Breast epithelium (tissue), 4 donors: Measurements from ENCODE around the gene MACC1. TPM values are rescaled to one million over a fixed set of nuclear protein-coding genes. Genes with fewer than 3 reads are reported as not detected.
A peak's percentile ranks its signal among the peaks of the same experiment; 100 is the strongest.

ENCODE experiments used
- DNase-seq, 2 donors: peaks; one replicate each; pipeline ENCODE4 v3.0.0-alpha.2; 2019; ENCODE audit warnings: low spot score in 2 of 2
- H3K27ac ChIP-seq, 2 donors: fragments of 200-600 bp; sonication (generic) in 1 of 2; one replicate each; pipeline ENCODE4 v1.5.1; 2016 to 2019; ENCODE audit warnings: mild to moderate bottlenecking in 1 of 2
- H3K27me3 ChIP-seq, 2 donors: fragments of 200-600 bp; sonication (generic) in 1 of 2; one replicate each; pipeline versions ENCODE4 v1.5.1 to v1.6.0; 2017 to 2019; ENCODE audit warnings: control low read depth in 1 of 2, mild to moderate bottlenecking in 1 of 2
- H3K36me3 ChIP-seq: fragments of 200-600 bp; one replicate; pipeline ENCODE4 v1.5.1; 2019
- H3K4me1 ChIP-seq, 2 donors: fragments of 200-600 bp; sonication (generic); one replicate each; pipeline ENCODE4 v1.5.1; 2016 to 2019; ENCODE audit warnings: control low read depth in 1 of 2
- H3K4me3 ChIP-seq, 3 donors: fragments of 200-600 bp; sonication (generic); 1 replicate in 2 of 3; 2 replicates in 1 of 3; pipeline ENCODE4 v1.5.1; 2016 to 2019; ENCODE audit warnings: mild to moderate bottlenecking in 3 of 3, moderate library complexity in 2 of 3
- H3K9me3 ChIP-seq, 2 donors: fragments of 200-600 bp; sonication (generic) in 1 of 2; one replicate each; pipeline ENCODE4 v1.5.1; 2016 to 2019; ENCODE audit warnings: control low read depth in 1 of 2
- POLR2A ChIP-seq: fragments of 450-650 bp; IDR thresholded peaks from one replicate; pipeline ENCODE4 v1.6.1; 2016; ENCODE audit warnings: antibody characterized with exemption, mild to moderate bottlenecking, moderate library complexity
- POLR2AphosphoS5 ChIP-seq, 3 donors: sonication (generic); formaldehyde crosslinking; IDR thresholded peaks; one replicate each; pipeline ENCODE4 v1.6.1; 2017; ENCODE audit warnings: antibody characterized with exemption in 3 of 3
- intact Hi-C: fragments of 100-400 bp; cut with DNase I; formaldehyde crosslinking; loops from one replicate; pipeline ENCODE4 v1.15.1; 2023; ENCODE audit warnings: low total_unique reads
- total RNA-seq, 3 donors: library from RNA; depleted of rRNA; stranded (reverse); fragments of >200 nt; gene quantifications; one replicate each; pipeline ENCODE4 v1.1.0, GENCODE V29; 2016
- TF ChIP-seq, protein P1 (sequence below), 3 donors: fragments of 450-650 bp; IDR thresholded peaks; one replicate each; pipeline ENCODE4 v1.5.1; 2016 to 2017; ENCODE audit warnings: antibody characterized with exemption in 3 of 3, mild to moderate bottlenecking in 3 of 3, moderate library complexity in 3 of 3

MACC1 gene
- total RNA-seq, 3 donors from 2014 or later, result 0.32 to 39.4 (median 19.3) TPM

DNA sequence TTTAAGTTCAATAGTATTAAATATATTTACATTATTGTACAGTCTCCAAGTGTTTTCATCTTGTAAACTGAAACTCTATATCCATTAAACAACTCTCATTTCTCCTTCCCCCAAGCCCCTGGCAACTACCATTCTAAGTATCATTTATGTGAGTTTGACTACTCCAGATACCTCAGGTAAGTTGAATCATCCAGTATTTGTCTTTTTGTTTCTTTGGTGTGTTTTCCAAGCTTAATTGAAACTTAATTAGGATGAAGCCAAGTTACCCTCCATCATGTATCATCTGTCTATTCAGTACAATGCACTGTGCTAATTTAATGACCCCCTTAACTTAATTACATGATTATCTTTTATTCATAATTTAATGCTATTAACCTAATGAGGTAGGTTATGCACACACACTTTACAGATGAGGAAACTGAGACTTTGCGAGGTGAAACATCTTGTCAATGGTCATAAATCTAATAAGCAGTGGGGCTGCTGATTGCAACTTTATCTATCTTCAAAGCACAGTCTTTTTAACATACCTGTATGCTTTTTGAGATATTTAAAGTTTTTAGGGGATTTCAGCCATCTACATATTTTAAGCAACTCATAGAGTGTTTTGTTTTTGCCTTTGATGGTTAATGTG lies 663 bp downstream of the MACC1 start:
- Histone ChIP-seq H3K9me3 (no peaks in the 10 kb centered on the region), H3K36me3 (no peaks in the 10 kb centered on the region), H3K4me1 (no peaks in the 10 kb centered on the region), H3K27me3 (no peaks in the 10 kb centered on the region), H3K27ac (peak overlapping the region; percentile 27 to 82), H3K4me3 (peak overlapping the region in 2 of 3 donors; percentile 39 to 47)
- TF ChIP-seq POLR2AphosphoS5 (IDR thresholded peaks at IDR 0.05) (no peak), POLR2A (no peak)
- TF ChIP-seq, protein P1, sequence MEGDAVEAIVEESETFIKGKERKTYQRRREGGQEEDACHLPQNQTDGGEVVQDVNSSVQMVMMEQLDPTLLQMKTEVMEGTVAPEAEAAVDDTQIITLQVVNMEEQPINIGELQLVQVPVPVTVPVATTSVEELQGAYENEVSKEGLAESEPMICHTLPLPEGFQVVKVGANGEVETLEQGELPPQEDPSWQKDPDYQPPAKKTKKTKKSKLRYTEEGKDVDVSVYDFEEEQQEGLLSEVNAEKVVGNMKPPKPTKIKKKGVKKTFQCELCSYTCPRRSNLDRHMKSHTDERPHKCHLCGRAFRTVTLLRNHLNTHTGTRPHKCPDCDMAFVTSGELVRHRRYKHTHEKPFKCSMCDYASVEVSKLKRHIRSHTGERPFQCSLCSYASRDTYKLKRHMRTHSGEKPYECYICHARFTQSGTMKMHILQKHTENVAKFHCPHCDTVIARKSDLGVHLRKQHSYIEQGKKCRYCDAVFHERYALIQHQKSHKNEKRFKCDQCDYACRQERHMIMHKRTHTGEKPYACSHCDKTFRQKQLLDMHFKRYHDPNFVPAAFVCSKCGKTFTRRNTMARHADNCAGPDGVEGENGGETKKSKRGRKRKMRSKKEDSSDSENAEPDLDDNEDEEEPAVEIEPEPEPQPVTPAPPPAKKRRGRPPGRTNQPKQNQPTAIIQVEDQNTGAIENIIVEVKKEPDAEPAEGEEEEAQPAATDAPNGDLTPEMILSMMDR (IDR thresholded peaks at IDR 0.05), result no peak
- DNase-seq, result no peak
- intact Hi-C loops, result no loop called here

DNA sequence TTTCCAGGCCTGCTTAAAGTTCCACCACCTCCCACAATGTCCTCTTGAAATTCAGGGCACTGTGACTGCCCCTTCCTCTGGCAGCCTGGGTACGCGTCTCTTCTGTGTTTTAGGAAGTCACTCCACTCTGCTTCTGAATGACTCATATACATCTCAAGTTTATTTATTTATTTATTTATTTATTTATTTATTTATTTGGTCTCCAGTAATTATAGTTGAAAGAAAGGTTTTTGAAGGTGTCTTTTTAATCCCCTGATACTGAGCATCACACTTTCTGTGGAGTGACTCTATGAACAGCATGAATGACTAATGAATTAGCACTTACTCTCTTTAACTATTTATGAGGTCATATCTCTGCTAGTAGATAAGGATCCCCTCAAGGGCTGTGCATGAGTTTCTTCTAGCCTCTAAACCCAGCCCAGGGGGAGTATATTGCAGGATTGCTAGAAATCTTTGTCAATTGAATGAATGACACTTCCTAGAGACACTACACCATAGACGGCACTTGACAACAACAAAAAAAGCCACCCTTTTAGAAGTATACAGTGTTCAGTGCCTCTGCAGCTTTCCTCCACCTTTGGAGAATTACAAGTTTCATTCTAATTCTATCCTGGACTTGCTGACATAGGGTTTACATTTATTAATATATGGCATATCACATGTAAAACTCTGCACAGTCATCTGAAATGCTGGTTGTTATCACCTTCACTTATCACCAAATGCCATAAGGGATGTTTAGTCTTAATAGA lies 2.1 kb downstream of the MACC1 start:
- intact Hi-C loops, result no loop called here
- H3K4me3 ChIP-seq, result peak overlapping the region in 1 of 3 donors; percentile 10
- TF ChIP-seq POLR2AphosphoS5 (IDR thresholded peaks at IDR 0.05), result no peak
- no peak for TF ChIP-seq POLR2A
- TF ChIP-seq, protein P1 (IDR thresholded peaks at IDR 0.05), result no peak

DNA sequence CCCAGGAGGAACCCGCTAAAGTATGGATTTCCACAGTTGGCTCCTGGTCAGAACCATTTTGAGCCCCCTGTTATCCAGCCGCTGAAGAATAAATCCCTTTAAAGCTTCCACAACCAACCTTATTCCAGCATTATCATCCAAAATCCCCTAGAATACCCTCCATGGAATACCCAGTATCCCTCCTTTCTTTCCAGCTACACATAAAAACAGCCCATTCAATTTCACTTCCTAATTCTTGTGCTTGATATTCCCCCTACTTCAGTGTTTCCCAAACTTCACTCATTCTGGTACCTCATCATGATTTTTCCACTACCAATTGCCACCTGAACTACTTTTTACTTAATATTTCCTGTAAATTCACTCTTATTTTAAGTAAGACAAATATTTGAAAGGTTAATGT lies 3.1 kb downstream of the MACC1 start:
- H3K27ac ChIP-seq, result no peak overlapping the region
- no peak for DNase-seq
- peaks cover under 1 to 6% of the 10 kb centered on the region in 2 donors for H3K9me3 ChIP-seq
- H3K36me3 ChIP-seq, result no peaks in the 10 kb centered on the region
- intact Hi-C loops, result no loop called here
- H3K4me1 ChIP-seq, result no peaks in the 10 kb centered on the region
- TF ChIP-seq POLR2A (no peak), POLR2AphosphoS5 (IDR thresholded peaks at IDR 0.05) (no peak)
- TF ChIP-seq, protein P1 (IDR thresholded peaks at IDR 0.05), result no peak
- no peaks in the 10 kb centered on the region for H3K27me3 ChIP-seq
- no peak overlapping the region for H3K4me3 ChIP-seq

More for the DNA sequence above, 2.1 kb downstream of the MACC1 start:
- Histone ChIP-seq H3K27ac (peak overlapping the region in 1 of 2 donors; percentile 82), H3K9me3 (no peaks in the 10 kb centered on the region), H3K36me3 (no peaks in the 10 kb centered on the region), H3K27me3 (no peaks in the 10 kb centered on the region), H3K4me1 (no peaks in the 10 kb centered on the region)
- no peak for DNase-seq

DNA sequence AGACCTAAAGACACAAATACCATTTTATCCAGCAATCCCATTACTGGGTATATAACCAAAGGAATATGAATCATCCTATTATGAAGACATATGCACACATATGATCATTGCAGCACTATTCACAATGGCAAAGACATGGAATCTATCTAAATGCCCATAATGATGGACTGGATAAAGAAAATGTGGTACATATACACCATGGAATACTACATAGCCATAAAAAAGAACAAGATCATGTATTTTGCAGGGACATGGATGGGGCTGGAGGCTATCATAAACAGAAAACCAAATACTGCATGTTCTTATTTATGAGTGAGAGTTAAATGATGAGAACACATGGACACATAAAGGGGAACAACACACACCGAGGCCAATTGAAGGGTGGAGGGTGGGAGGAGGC lies 3.8 kb downstream of the MACC1 start:
- H3K36me3 ChIP-seq, result no peaks in the 10 kb centered on the region
- peaks cover 7 to 12% of the 10 kb centered on the region in 2 donors for H3K9me3 ChIP-seq
- DNase-seq, result no peak
- H3K27me3 ChIP-seq, result no peaks in the 10 kb centered on the region
- no peak overlapping the region for H3K4me3 ChIP-seq
- no peak for TF ChIP-seq POLR2A
- TF ChIP-seq POLR2AphosphoS5 (IDR thresholded peaks at IDR 0.05), result no peak
- TF ChIP-seq, protein P1 (IDR thresholded peaks at IDR 0.05), result no peak
- no peaks in the 10 kb centered on the region for H3K4me1 ChIP-seq
- H3K27ac ChIP-seq, result no peak overlapping the region
- intact Hi-C loops, result no loop called here

DNA sequence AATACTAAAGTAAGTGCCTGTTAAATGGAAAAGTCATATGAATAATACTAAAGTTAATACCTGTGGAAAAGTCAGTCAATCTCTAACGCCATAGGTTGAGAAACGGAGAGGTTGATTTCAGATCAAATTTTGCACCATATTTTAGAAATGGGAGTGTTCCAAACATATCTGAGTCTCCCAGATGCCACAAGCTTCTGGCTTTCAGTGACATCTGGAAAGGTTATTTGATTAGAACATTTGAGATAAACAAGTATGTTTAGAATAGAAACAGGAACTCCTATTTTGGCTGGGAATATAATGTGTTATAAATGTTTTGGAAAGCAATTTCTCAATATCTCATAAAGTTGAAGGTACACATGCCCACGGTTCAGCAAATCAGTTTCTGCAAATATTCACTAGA lies 5.8 kb downstream of the MACC1 start:
- Histone ChIP-seq H3K27ac (no peak overlapping the region), H3K36me3 (no peaks in the 10 kb centered on the region), H3K9me3 (peaks cover 7 to 12% of the 10 kb centered on the region in 2 donors), H3K4me1 (no peaks in the 10 kb centered on the region), H3K27me3 (no peaks in the 10 kb centered on the region), H3K4me3 (no peak overlapping the region)
- no peak for TF ChIP-seq POLR2A
- TF ChIP-seq, protein P1 (IDR thresholded peaks at IDR 0.05), result no peak
- TF ChIP-seq POLR2AphosphoS5 (IDR thresholded peaks at IDR 0.05), result no peak
- intact Hi-C loops, result no loop called here
- no peak for DNase-seq
